ENCODE results near the gene GPR89A. TPM values are rescaled to one million over a fixed set of nuclear protein-coding genes. Genes with fewer than 3 reads are reported as not detected.

Gene GPR89A
- total and polyA plus RNA-seq, 2 of the 8 experiments (the other 6 are each of a cell fraction or from before 2014, with no cell fraction given): 26.8 to 46.6 TPM

GRCh38 chr1:145711213-145711651 lies 103.4 kb downstream of the GPR89A start:
- WGBS, 2 experiments (ENCODE audit: extremely low coverage in 1 of 2, insufficient coverage in 1 of 2, insufficient read length in 1 of 2, insufficient replicate concordance in 2 of 2, low coverage in 1 of 2, low lambda C conversion rate in 2 of 2, missing lambda C conversion rate in 1 of 2): 91% methylated on average over 3 of the region's 3 CpGs; no CpG with 5 or more reads in 1 of the 2 experiments
- no peaks in the 10 kb centered on the region for H3K9me3 ChIP-seq (ENCODE audit: insufficient read depth in 2 of 2, low read depth in 1 of 2, low read length in 1 of 2)
- H3K27me3 ChIP-seq (replicated peaks in 1 of 4; ENCODE audit: control insufficient read depth in 3 of 4, extremely low read depth in 1 of 4, insufficient read depth in 3 of 4, low read length in 3 of 4): no peaks in the 10 kb centered on the region
- CTCF ChIA-PET (ENCODE audit: partially characterized antibody): interaction anchor here (1.2 kb wide), 1 partner anchor 11 kb away, joined by 3 read pairs; no protein-coding TSS in a partner anchor
- no peak overlapping the region for H2BK120ac ChIP-seq (replicated peaks; ENCODE audit: low read depth, low read length)
- H3K18ac ChIP-seq (ENCODE audit: extremely low read depth, low read length): no peak overlapping the region
- no peaks in the 10 kb centered on the region for H3K79me2 ChIP-seq (ENCODE audit: control insufficient read depth in 1 of 2, insufficient read depth in 2 of 2, low read length in 2 of 2)
- no peak overlapping the region for H3K9ac ChIP-seq (replicated peaks in 1 of 4; ENCODE audit: extremely low read depth in 1 of 4, low read depth in 3 of 4, low read length in 3 of 4)
- no peak overlapping the region for H2BK20ac ChIP-seq (ENCODE audit: low read length)
- no peaks in the 10 kb centered on the region for H3K23me2 ChIP-seq (ENCODE audit: low read depth, low read length)
- no peak overlapping the region for H3K4ac ChIP-seq (replicated peaks; ENCODE audit: insufficient read length, low read depth, low read length)
- no peak overlapping the region for H2BK5ac ChIP-seq (ENCODE audit: low read depth, low read length)
- no peak overlapping the region for H2BK12ac ChIP-seq (ENCODE audit: low read depth, low read length)
- H3K36me3 ChIP-seq (ENCODE audit: control insufficient read depth in 2 of 4, insufficient read depth in 4 of 4, low read length in 3 of 4): no peaks in the 10 kb centered on the region
- no peak overlapping the region for H4K5ac ChIP-seq (ENCODE audit: insufficient read length, low read depth, low read length)
- no peak overlapping the region for H3K4me3 ChIP-seq (ENCODE audit: extremely low read depth in 1 of 4, insufficient read depth in 2 of 4, low read depth in 3 of 4, low read length in 4 of 4)
- H4K91ac ChIP-seq (replicated peaks; ENCODE audit: insufficient read length, low read length): no peak overlapping the region
- H3K79me1 ChIP-seq (ENCODE audit: low read depth, low read length): no peaks in the 10 kb centered on the region
- DNase-seq (ENCODE audit: low read depth in 1 of 2, low spot score in 2 of 2): no peak
- H3K27ac ChIP-seq (ENCODE audit: low read depth, low read length): no peak overlapping the region
- H2AFZ ChIP-seq (ENCODE audit: low read length): no peak overlapping the region
- POLR2A ChIA-PET (ENCODE audit: partially characterized antibody): no interaction called here
- H4K20me1 ChIP-seq (replicated peaks in 1 of 2; ENCODE audit: control insufficient read depth in 1 of 2, insufficient read depth in 2 of 2, low read length in 2 of 2): no peaks in the 10 kb centered on the region
- H2BK15ac ChIP-seq (ENCODE audit: low read length): no peak overlapping the region
- H3K4me1 ChIP-seq (replicated peaks in 1 of 4; ENCODE audit: control insufficient read depth in 3 of 4, insufficient read depth in 4 of 4, low read length in 3 of 4): peaks cover 0 to 10% (median 5%) of the 10 kb centered on the region in 4 experiments; a peak in 6 of 7 replicates
- no peak for FAIRE-seq
- H3K14ac ChIP-seq (ENCODE audit: insufficient read length): no peak overlapping the region
- H2AK5ac ChIP-seq (ENCODE audit: low read depth, low read length): no peak overlapping the region
- no peak overlapping the region for H3K4me2 ChIP-seq (ENCODE audit: insufficient read depth in 1 of 2, low read depth in 2 of 2, low read length in 2 of 2)
- no peak overlapping the region for H4K8ac ChIP-seq (ENCODE audit: extremely low read depth, insufficient read depth, low read length)
- H3K56ac ChIP-seq (replicated peaks; ENCODE audit: insufficient read length, low read depth, low read length): no peak overlapping the region
- H3K23ac ChIP-seq (ENCODE audit: insufficient read length): no peak overlapping the region
- no peak for TF ChIP-seq BACH1 (IDR thresholded peaks at IDR 0.05; ENCODE audit: low read length)
- no peak for TF ChIP-seq HDAC6 (IDR thresholded peaks at IDR 0.05; ENCODE audit: low read depth, low read length)
- no peak for TF ChIP-seq KDM4A (IDR thresholded peaks at IDR 0.05; ENCODE audit: low read depth, low read length, severe bottlenecking)
- no peak for TF ChIP-seq CBX8 (IDR thresholded peaks at IDR 0.05; ENCODE audit: borderline replicate concordance, low read depth, low read length)
- TF ChIP-seq MAFK (IDR thresholded peaks at IDR 0.05; ENCODE audit: low read depth, low read length): no peak
- no peak for TF ChIP-seq MAX (IDR thresholded peaks at IDR 0.05)
- no peak for TF ChIP-seq ZNF274 (IDR thresholded peaks at IDR 0.05; ENCODE audit: borderline replicate concordance, extremely low read depth, low read length)
- TF ChIP-seq YY1 (IDR thresholded peaks at IDR 0.05; ENCODE audit: low read depth, low read length): no peak
- no peak for TF ChIP-seq ATF2 (IDR thresholded peaks at IDR 0.05; ENCODE audit: low read length)
- TF ChIP-seq RBBP5 (IDR thresholded peaks at IDR 0.05; ENCODE audit: borderline replicate concordance, low read depth, low read length): no peak
- TF ChIP-seq ATF3 (IDR thresholded peaks at IDR 0.05; ENCODE audit: insufficient read depth, low read depth, low read length): no peak
- TF ChIP-seq BCL11A (IDR thresholded peaks at IDR 0.05; ENCODE audit: low read depth in 2 of 2, low read length in 2 of 2): no peak

Measured in H1 (cell line).